MM.1S (cell line): ENCODE data around the gene ABCA9.
"Not testable (repeated sequence)": the region's sequence is repeated elsewhere in the genome, so short reads cannot be mapped to it uniquely, and the experiment has no call there.

Experiments
- CTCF ChIP-seq: fragments of 300-600 bp; sonication (generic); IDR thresholded peaks from 2 replicates; pipeline ENCODE4 v1.5.1; 2016; ENCODE audit warnings: antibody characterized with exemption, low read length, mixed read lengths
- EZH2 ChIP-seq: fragments of 300-600 bp; sonication (generic); optimal IDR thresholded peaks from 2 replicates; pipeline ENCODE3; 2017; ENCODE audit warnings: low read depth, mild to moderate bottlenecking, antibody characterized with exemption, low read length, mixed read lengths

GRCh38 chr17:68959117-68959516 lies 101.6 kb downstream of the ABCA9 start:
- TF ChIP-seq CTCF, EZH2: not testable (repeated sequence)
